SK-N-SH treated with all-trans-retinoic acid at 6 μM for 48 hours (cell line): ENCODE measurements around the gene DNAAF8.

Experiments
- CSRNP3 ChIP-seq: fragments of 250-450 bp; sonication (Bioruptor Pico); IDR thresholded peaks from 2 replicates; pipeline ENCODE4 v1.5.1; 2021; ENCODE audit warnings: mild to moderate bottlenecking, moderate library complexity
- GLIS3 ChIP-seq: fragments of 250-450 bp; sonication (Bioruptor Pico); IDR thresholded peaks from 2 replicates; pipeline ENCODE4 v1.5.0; 2020; ENCODE audit warnings: mild to moderate bottlenecking, moderate library complexity
- PATZ1 ChIP-seq: fragments of 250-450 bp; sonication (Bioruptor Pico); IDR thresholded peaks from 2 replicates; pipeline ENCODE4 v1.8.0; 2020; ENCODE audit warnings: mild to moderate bottlenecking, moderate library complexity, borderline replicate concordance
- POU6F1 ChIP-seq: fragments of 250-450 bp; sonication (Bioruptor Pico); IDR thresholded peaks from 2 replicates; pipeline ENCODE4 v1.8.0; 2021; ENCODE audit warnings: low read depth, mild to moderate bottlenecking, moderate library complexity, borderline replicate concordance
- TCF4 ChIP-seq: fragments of 250-450 bp; sonication (Bioruptor Pico); IDR thresholded peaks from 2 replicates; pipeline ENCODE4 v1.8.0; 2021; ENCODE audit warnings: mild to moderate bottlenecking, moderate library complexity, borderline replicate concordance
- ZC3H10 ChIP-seq: fragments of 250-450 bp; sonication (Bioruptor Pico); IDR thresholded peaks from 2 replicates; pipeline ENCODE4 v1.5.1; 2021; ENCODE audit warnings: mild to moderate bottlenecking, moderate library complexity
- ZFP30 ChIP-seq: fragments of 450-650 bp; formaldehyde crosslinking; IDR thresholded peaks from 2 replicates; pipeline ENCODE4 v1.5.0; 2022; ENCODE audit warnings: mild to moderate bottlenecking, moderate library complexity
- ZNF565 ChIP-seq: fragments of 450-650 bp; formaldehyde crosslinking; conservative IDR thresholded peaks from 2 replicates; pipeline ENCODE4 v1.5.0; 2020; ENCODE audit warnings: low read depth, mild to moderate bottlenecking, moderate library complexity

GRCh38 chr16:4776141-4776705 is 41.9 kb downstream of the DNAAF8 start:
- TF ChIP-seq TCF4 (CRISPR knock-in tag) (no peak), GLIS3 (CRISPR knock-in tag) (no peak), CSRNP3 (CRISPR knock-in tag) (no peak), POU6F1 (CRISPR knock-in tag) (no peak), ZFP30 (no peak), ZC3H10 (CRISPR knock-in tag) (no peak), PATZ1 (no peak), ZNF565 (CRISPR knock-in tag) (no peak)
